Uterus (tissue), 2 donors: Measurements from ENCODE around the gene ATP6V0D1.

ENCODE experiments used
- CTCF ChIP-seq, 4 experiments: fragments of 200-600 bp in 2 of 4; fragments of 450-650 bp in 2 of 4; sonication (generic) in 2 of 4; IDR thresholded peaks; one replicate each; pipeline ENCODE4 v1.5.1; 2016 to 2019; ENCODE audit warnings: antibody characterized with exemption in 4 of 4, mild to moderate bottlenecking in 2 of 4, moderate library complexity in 1 of 4
- POLR2A ChIP-seq, 2 donors: fragments of 450-650 bp; IDR thresholded peaks; one replicate each; pipeline ENCODE4 v1.6.1; 2016; ENCODE audit warnings: antibody characterized with exemption in 2 of 2, mild to moderate bottlenecking in 1 of 2, moderate library complexity in 1 of 2

GRCh38 chr16:67451061-67451703, 29.8 kb downstream of the ATP6V0D1 start:
- no peak for TF ChIP-seq CTCF (IDR thresholded peaks at IDR 0.05)
- no peak for TF ChIP-seq POLR2A (IDR thresholded peaks at IDR 0.05)
